A549 (cell line): ENCODE measurements around the gene GSG1L.

Experiments
- CEBPB ChIP-seq, 2 experiments: fragments of >200 bp in 1 of 2; sonication (Bioruptor Twin) in 1 of 2; formaldehyde crosslinking in 1 of 2; IDR thresholded peaks; 2 replicates each; pipeline ENCODE4 v1.6.1; 2012 to 2016
- FOSB ChIP-seq: fragments of 250-450 bp; sonication (Bioruptor Pico); IDR thresholded peaks from 2 replicates; pipeline ENCODE4 v1.5.0; 2020; ENCODE audit warnings: mild to moderate bottlenecking, moderate library complexity
- HOXB13 ChIP-seq: fragments of 250-450 bp; sonication (Bioruptor Pico); IDR thresholded peaks from 2 replicates; pipeline ENCODE4 v1.5.0; 2020; ENCODE audit warnings: low read depth, mild to moderate bottlenecking, moderate library complexity
- JUNB ChIP-seq: fragments of >200 bp; sonication (Bioruptor Twin); formaldehyde crosslinking; IDR thresholded peaks from 2 replicates; pipeline ENCODE4 v1.6.1; 2016
- NPAS2 ChIP-seq: fragments of 250-450 bp; sonication (Bioruptor Pico); IDR thresholded peaks from 2 replicates; pipeline ENCODE4 v1.8.0; 2022; ENCODE audit warnings: mild to moderate bottlenecking, moderate library complexity, borderline replicate concordance
- POLR2A ChIP-seq: IDR thresholded peaks from 2 replicates; pipeline ENCODE4 v1.6.1; 2012; ENCODE audit warnings: mild to moderate bottlenecking, low read length
- RAD21 ChIP-seq, 2 experiments: fragments of >200 bp in 1 of 2; sonication (Bioruptor Twin) in 1 of 2; formaldehyde crosslinking in 1 of 2; IDR thresholded peaks in 1 of 2; conservative IDR thresholded peaks in 1 of 2; 2 replicates in 1 of 2; 3 replicates in 1 of 2; pipeline ENCODE4 v1.6.1; 2012 to 2018; ENCODE audit warnings: inconsistent platforms in 1 of 2
- RCOR1 ChIP-seq: fragments of 150-350 bp; IDR thresholded peaks from 2 replicates; pipeline ENCODE4 v1.6.1; 2014; ENCODE audit warnings: antibody characterized with exemption, low read length, low read depth
- RFX5 ChIP-seq: fragments of 450-650 bp; IDR thresholded peaks from 2 replicates; pipeline ENCODE4 v1.7.1; 2014; ENCODE audit warnings: antibody characterized with exemption, mild to moderate bottlenecking, moderate library complexity
- RNF2 ChIP-seq: fragments of 200-600 bp; sonication (generic); IDR thresholded peaks from 2 replicates; pipeline ENCODE4 v1.6.1; 2016; ENCODE audit warnings: low read depth, mild to moderate bottlenecking, antibody characterized with exemption, moderate library complexity, borderline replicate concordance
- SREBF2 ChIP-seq: fragments of 450-650 bp; IDR thresholded peaks from 2 replicates; pipeline ENCODE4 v1.6.1; 2014; ENCODE audit warnings: mild to moderate bottlenecking, moderate library complexity
- TF ChIP-seq, protein P1 (sequence below): fragments of >200 bp; sonication (Bioruptor Twin); formaldehyde crosslinking; IDR thresholded peaks from 3 replicates; pipeline ENCODE4 v1.5.1; 2016
- TF ChIP-seq, protein P2 (sequence below): IDR thresholded peaks from 2 replicates; pipeline ENCODE4 v1.6.1; 2012
- TF ChIP-seq, protein P3 (sequence below): fragments of 200-600 bp; sonication (generic); IDR thresholded peaks from 2 replicates; pipeline ENCODE4 v1.6.1; 2016; ENCODE audit warnings: antibody characterized with exemption, mild to moderate bottlenecking, moderate library complexity

DNA sequence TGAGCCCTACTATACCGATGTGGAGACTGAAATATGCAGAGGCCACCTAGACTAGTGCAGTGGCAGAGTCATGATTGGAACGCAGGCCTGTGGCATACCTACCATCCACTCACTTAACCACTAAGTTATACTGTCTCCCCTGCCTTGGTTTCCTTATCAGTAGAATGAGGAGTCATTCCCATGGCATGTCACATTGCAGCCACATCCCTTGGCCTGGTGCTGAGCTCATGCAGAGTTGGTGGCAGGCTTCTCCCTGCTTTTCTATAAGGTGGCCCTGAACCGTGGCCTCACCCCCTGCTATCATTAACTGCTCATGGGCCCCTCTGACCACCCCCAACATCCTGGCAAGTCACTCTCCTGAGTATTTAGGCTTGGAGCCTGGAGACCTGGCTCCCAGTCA, 301.1 kb downstream of the GSG1L start:
- TF ChIP-seq, protein P1, sequence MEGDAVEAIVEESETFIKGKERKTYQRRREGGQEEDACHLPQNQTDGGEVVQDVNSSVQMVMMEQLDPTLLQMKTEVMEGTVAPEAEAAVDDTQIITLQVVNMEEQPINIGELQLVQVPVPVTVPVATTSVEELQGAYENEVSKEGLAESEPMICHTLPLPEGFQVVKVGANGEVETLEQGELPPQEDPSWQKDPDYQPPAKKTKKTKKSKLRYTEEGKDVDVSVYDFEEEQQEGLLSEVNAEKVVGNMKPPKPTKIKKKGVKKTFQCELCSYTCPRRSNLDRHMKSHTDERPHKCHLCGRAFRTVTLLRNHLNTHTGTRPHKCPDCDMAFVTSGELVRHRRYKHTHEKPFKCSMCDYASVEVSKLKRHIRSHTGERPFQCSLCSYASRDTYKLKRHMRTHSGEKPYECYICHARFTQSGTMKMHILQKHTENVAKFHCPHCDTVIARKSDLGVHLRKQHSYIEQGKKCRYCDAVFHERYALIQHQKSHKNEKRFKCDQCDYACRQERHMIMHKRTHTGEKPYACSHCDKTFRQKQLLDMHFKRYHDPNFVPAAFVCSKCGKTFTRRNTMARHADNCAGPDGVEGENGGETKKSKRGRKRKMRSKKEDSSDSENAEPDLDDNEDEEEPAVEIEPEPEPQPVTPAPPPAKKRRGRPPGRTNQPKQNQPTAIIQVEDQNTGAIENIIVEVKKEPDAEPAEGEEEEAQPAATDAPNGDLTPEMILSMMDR: no peak
- TF ChIP-seq JUNB: no peak
- TF ChIP-seq POLR2A: no peak
- no peak for TF ChIP-seq RCOR1
- TF ChIP-seq RFX5: no peak
- no peak for TF ChIP-seq CEBPB (IDR thresholded peaks at IDR 0.05)
- TF ChIP-seq NPAS2 (CRISPR knock-in tag): no peak
- TF ChIP-seq RNF2: no peak
- no peak for TF ChIP-seq FOSB (CRISPR knock-in tag)
- no peak for TF ChIP-seq RAD21 (conservative IDR thresholded peaks at IDR 0.05 in 1 of 2, IDR thresholded peaks at IDR 0.05 in 1 of 2)
- TF ChIP-seq, protein P2, sequence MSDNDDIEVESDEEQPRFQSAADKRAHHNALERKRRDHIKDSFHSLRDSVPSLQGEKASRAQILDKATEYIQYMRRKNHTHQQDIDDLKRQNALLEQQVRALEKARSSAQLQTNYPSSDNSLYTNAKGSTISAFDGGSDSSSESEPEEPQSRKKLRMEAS: no peak
- no peak for TF ChIP-seq HOXB13
- TF ChIP-seq, protein P3, sequence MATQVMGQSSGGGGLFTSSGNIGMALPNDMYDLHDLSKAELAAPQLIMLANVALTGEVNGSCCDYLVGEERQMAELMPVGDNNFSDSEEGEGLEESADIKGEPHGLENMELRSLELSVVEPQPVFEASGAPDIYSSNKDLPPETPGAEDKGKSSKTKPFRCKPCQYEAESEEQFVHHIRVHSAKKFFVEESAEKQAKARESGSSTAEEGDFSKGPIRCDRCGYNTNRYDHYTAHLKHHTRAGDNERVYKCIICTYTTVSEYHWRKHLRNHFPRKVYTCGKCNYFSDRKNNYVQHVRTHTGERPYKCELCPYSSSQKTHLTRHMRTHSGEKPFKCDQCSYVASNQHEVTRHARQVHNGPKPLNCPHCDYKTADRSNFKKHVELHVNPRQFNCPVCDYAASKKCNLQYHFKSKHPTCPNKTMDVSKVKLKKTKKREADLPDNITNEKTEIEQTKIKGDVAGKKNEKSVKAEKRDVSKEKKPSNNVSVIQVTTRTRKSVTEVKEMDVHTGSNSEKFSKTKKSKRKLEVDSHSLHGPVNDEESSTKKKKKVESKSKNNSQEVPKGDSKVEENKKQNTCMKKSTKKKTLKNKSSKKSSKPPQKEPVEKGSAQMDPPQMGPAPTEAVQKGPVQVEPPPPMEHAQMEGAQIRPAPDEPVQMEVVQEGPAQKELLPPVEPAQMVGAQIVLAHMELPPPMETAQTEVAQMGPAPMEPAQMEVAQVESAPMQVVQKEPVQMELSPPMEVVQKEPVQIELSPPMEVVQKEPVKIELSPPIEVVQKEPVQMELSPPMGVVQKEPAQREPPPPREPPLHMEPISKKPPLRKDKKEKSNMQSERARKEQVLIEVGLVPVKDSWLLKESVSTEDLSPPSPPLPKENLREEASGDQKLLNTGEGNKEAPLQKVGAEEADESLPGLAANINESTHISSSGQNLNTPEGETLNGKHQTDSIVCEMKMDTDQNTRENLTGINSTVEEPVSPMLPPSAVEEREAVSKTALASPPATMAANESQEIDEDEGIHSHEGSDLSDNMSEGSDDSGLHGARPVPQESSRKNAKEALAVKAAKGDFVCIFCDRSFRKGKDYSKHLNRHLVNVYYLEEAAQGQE: no peak
- TF ChIP-seq SREBF2: no peak
